Myocyte (in vitro differentiated cells): ENCODE measurements around the gene RHEBL1. TPM values are rescaled to one million over a fixed set of nuclear protein-coding genes. Genes with fewer than 3 reads are reported as not detected.

ENCODE experiments used
- DNase-seq: peaks from one replicate; pipeline ENCODE4 v3.0.0-alpha.2; 2012; ENCODE audit warnings: low read depth
- total RNA-seq: library from RNA; depleted of rRNA; stranded (reverse); fragments of >200 nt; gene quantifications from 2 replicates; pipeline ENCODE4 v1.2.3, GENCODE V29; 2014

RHEBL1 gene
- total RNA-seq, 1 donor from 2014 or later, result 1.2 TPM

GRCh38 chr12:49038291-49038955, 31.4 kb downstream of the RHEBL1 start:
- no peak for DNase-seq

- DNase-seq, result no peak
These were observed 31.9 kb downstream of the RHEBL1 start for GRCh38 chr12:49037947-49038237.

GRCh38 chr12:49037111-49037946, 32.5 kb downstream of the RHEBL1 start:
- no peak for DNase-seq

GRCh38 chr12:49036029-49036428, 33.8 kb downstream of the RHEBL1 start:
- DNase-seq, result no peak

GRCh38 chr12:49034286-49034622, 35.5 kb downstream of the RHEBL1 start:
- no peak for DNase-seq

- no peak for DNase-seq
These were observed 36.0 kb downstream of the RHEBL1 start for GRCh38 chr12:49033611-49034285.

GRCh38 chr12:49032679-49033447, 36.9 kb downstream of the RHEBL1 start:
- DNase-seq, result no peak

GRCh38 chr12:49032276-49032675, 37.5 kb downstream of the RHEBL1 start:
- no peak for DNase-seq

- peak; percentile 51 for DNase-seq
These were observed 38.1 kb downstream of the RHEBL1 start for GRCh38 chr12:49031573-49032161.

- no peak for DNase-seq
These were observed 38.8 kb downstream of the RHEBL1 start for GRCh38 chr12:49030714-49031572.

GRCh38 chr12:49030119-49030518, 39.7 kb downstream of the RHEBL1 start:
- DNase-seq, result no peak

GRCh38 chr12:49028666-49029275, 41.0 kb downstream of the RHEBL1 start:
- no peak for DNase-seq

- DNase-seq, result no peak
These were observed 41.8 kb downstream of the RHEBL1 start for GRCh38 chr12:49027846-49028555.

- no peak for DNase-seq
These were observed 42.9 kb downstream of the RHEBL1 start for GRCh38 chr12:49026678-49027480.

- DNase-seq, result no peak
These were observed 43.7 kb downstream of the RHEBL1 start for GRCh38 chr12:49026101-49026500.

GRCh38 chr12:49025463-49025862, 44.3 kb downstream of the RHEBL1 start:
- no peak for DNase-seq

GRCh38 chr12:49024543-49024942, 45.2 kb downstream of the RHEBL1 start:
- DNase-seq, result no peak

GRCh38 chr12:49023812-49024211, 46.0 kb downstream of the RHEBL1 start:
- no peak for DNase-seq
